A549 (cell line): ENCODE results near the gene RMND5A. TPM values are rescaled to one million over a fixed set of nuclear protein-coding genes. Genes with fewer than 3 reads are reported as not detected.

ENCODE experiments used
- ATAC-seq, 2 experiments: fragments of 200-7000 bp in 1 of 2; fragments of >200 bp in 1 of 2; cut with Nextera tagmentation in 1 of 2; cut with Tn5 transposase in 1 of 2; 3 replicates each; pipeline versions ENCODE4 v1.8.0 to v1.9.1; 2018 to 2020; ENCODE audit warnings: mild to moderate bottlenecking in 1 of 2, moderate library complexity in 1 of 2
- CTCF ChIA-PET: fragments of 300-600 bp; sonication (Branson Sonifier 250); formaldehyde crosslinking; extraction: SDS; loops from one replicate; lab custom pipeline; 2021; ENCODE audit warnings: antibody characterized with exemption, inconsistent platforms; lab: Yijun Ruan, JAX
- POLR2A ChIA-PET: fragments of 350-600 bp; formaldehyde crosslinking; extraction: SDS; loops from one replicate; lab custom pipeline; 2021; ENCODE audit warnings: antibody characterized with exemption, inconsistent platforms; lab: Yijun Ruan, JAX
- DNase-seq, 2 experiments: peaks; one replicate each; pipeline versions ENCODE4 v3.0.0 to v3.0.0-alpha.2; 2011 to 2016; ENCODE audit warnings: low read depth in 1 of 2, low spot score in 1 of 2
- FAIRE-seq: peaks from 2 replicates; lab custom pipeline; 2011; peaks lifted over from hg19 to GRCh38; lab: Jason Lieb, UNC
- H3K27ac ChIP-seq, 2 experiments: fragments of >200 bp; sonication (Bioruptor Twin); formaldehyde crosslinking; 3 replicates each; pipeline ENCODE4 v1.5.1; 2016 to 2017
- H3K4me1 ChIP-seq: fragments of >200 bp; sonication (Bioruptor Twin); formaldehyde crosslinking; 3 replicates; pipeline ENCODE4 v1.6.1; 2016
- H3K4me2 ChIP-seq: fragments of >200 bp; sonication (Bioruptor Twin); formaldehyde crosslinking; 3 replicates; pipeline ENCODE4 v1.6.1; 2016
- H3K4me3 ChIP-seq: fragments of >200 bp; sonication (Bioruptor Twin); formaldehyde crosslinking; 3 replicates; pipeline ENCODE4 v1.5.1; 2016
- H3K9me3 ChIP-seq: fragments of >200 bp; sonication (Bioruptor Twin); formaldehyde crosslinking; 3 replicates; pipeline ENCODE4 v1.6.1; 2016
- BCL3 ChIP-seq: fragments of >200 bp; sonication (Bioruptor Twin); formaldehyde crosslinking; IDR thresholded peaks from 3 replicates; pipeline ENCODE4 v1.6.1; 2016
- CBX8 ChIP-seq: fragments of 200-600 bp; sonication (generic); IDR thresholded peaks from 2 replicates; pipeline ENCODE4 v1.6.1; 2016
- CEBPB ChIP-seq, 2 experiments: fragments of >200 bp in 1 of 2; sonication (Bioruptor Twin) in 1 of 2; formaldehyde crosslinking in 1 of 2; IDR thresholded peaks; 2 replicates each; pipeline ENCODE4 v1.6.1; 2012 to 2016
- CTCF ChIP-seq: fragments of >200 bp; sonication (Bioruptor Twin); formaldehyde crosslinking; IDR thresholded peaks from 3 replicates; pipeline ENCODE4 v1.5.1; 2016
- EHMT2 ChIP-seq: fragments of 200-600 bp; sonication (generic); IDR thresholded peaks from 2 replicates; pipeline ENCODE4 v1.6.1; 2016; ENCODE audit warnings: antibody characterized with exemption, low read depth, mild to moderate bottlenecking, moderate library complexity
- EP300 ChIP-seq, 2 experiments: fragments of >200 bp; sonication (Bioruptor Twin); formaldehyde crosslinking; IDR thresholded peaks; 2 replicates in 1 of 2; 3 replicates in 1 of 2; pipeline ENCODE4 v1.6.1; 2016 to 2017
- ESRRA ChIP-seq: fragments of 150-350 bp; IDR thresholded peaks from 2 replicates; pipeline ENCODE4 v1.6.1; 2014; ENCODE audit warnings: mild to moderate bottlenecking, low read length, borderline replicate concordance
- HDAC2 ChIP-seq: fragments of 200-600 bp; sonication (generic); IDR thresholded peaks from 2 replicates; pipeline ENCODE4 v1.6.1; 2016
- HES2 ChIP-seq: fragments of >200 bp; sonication (Bioruptor Twin); formaldehyde crosslinking; IDR thresholded peaks from 2 replicates; pipeline ENCODE4 v1.6.1; 2016
- HEYL ChIP-seq: fragments of 250-450 bp; sonication (Bioruptor Pico); IDR thresholded peaks from 2 replicates; pipeline ENCODE4 v1.8.0; 2021; ENCODE audit warnings: mild to moderate bottlenecking, moderate library complexity
- HOXB5 ChIP-seq: fragments of 250-450 bp; sonication (Bioruptor Pico); IDR thresholded peaks from 2 replicates; pipeline ENCODE4 v1.5.0; 2020; ENCODE audit warnings: mild to moderate bottlenecking, moderate library complexity
- JUN ChIP-seq, 2 experiments: fragments of >200 bp; sonication (Bioruptor Twin); formaldehyde crosslinking; IDR thresholded peaks; 2 replicates in 1 of 2; 3 replicates in 1 of 2; pipeline ENCODE4 v1.6.1; 2016 to 2017
- JUNB ChIP-seq: fragments of >200 bp; sonication (Bioruptor Twin); formaldehyde crosslinking; IDR thresholded peaks from 2 replicates; pipeline ENCODE4 v1.6.1; 2016
- MAFK ChIP-seq: fragments of 450-650 bp; IDR thresholded peaks from 2 replicates; pipeline ENCODE4 v1.6.1; 2014; ENCODE audit not compliant: partially characterized antibody
- MAX ChIP-seq: IDR thresholded peaks from 2 replicates; pipeline ENCODE4 v1.6.1; 2012
- NFE2L2 ChIP-seq: fragments of 150-350 bp; conservative IDR thresholded peaks from 2 replicates; pipeline ENCODE4 v1.6.1; 2014; ENCODE audit warnings: low read length
- NR3C1 ChIP-seq: fragments of >200 bp; sonication (Bioruptor Twin); formaldehyde crosslinking; IDR thresholded peaks from 3 replicates; pipeline ENCODE4 v1.6.1; 2017
- PHF8 ChIP-seq: fragments of 200-600 bp; sonication (generic); IDR thresholded peaks from 2 replicates; pipeline ENCODE4 v1.6.1; 2016; ENCODE audit warnings: low read depth, mild to moderate bottlenecking, antibody characterized with exemption, moderate library complexity, borderline replicate concordance
- POLR2AphosphoS2 ChIP-seq: conservative IDR thresholded peaks from 2 replicates; pipeline ENCODE4 v1.6.1; 2012; ENCODE audit warnings: low read length, improper control_type of control experiment, inconsistent platforms
- RCOR1 ChIP-seq: fragments of 150-350 bp; IDR thresholded peaks from 2 replicates; pipeline ENCODE4 v1.6.1; 2014; ENCODE audit warnings: antibody characterized with exemption, low read length, low read depth
- SREBF2 ChIP-seq: fragments of 450-650 bp; IDR thresholded peaks from 2 replicates; pipeline ENCODE4 v1.6.1; 2014; ENCODE audit warnings: mild to moderate bottlenecking, moderate library complexity
- USF2 ChIP-seq: fragments of 450-650 bp; IDR thresholded peaks from 2 replicates; pipeline ENCODE4 v1.6.1; 2014; ENCODE audit warnings: antibody characterized with exemption
- ZC3H11A ChIP-seq: fragments of 450-650 bp; IDR thresholded peaks from 2 replicates; pipeline ENCODE4 v1.6.1; 2014; ENCODE audit warnings: antibody characterized with exemption, mild to moderate bottlenecking
- ZFP36 ChIP-seq: fragments of 450-650 bp; IDR thresholded peaks from 2 replicates; pipeline ENCODE4 v1.6.1; 2014; ENCODE audit warnings: borderline replicate concordance; ENCODE audit not compliant: partially characterized antibody
- WGBS: methylation state at CpG from one replicate; pipeline ENCODE4 v1.1.6; 2017; ENCODE audit errors: missing lambda C conversion rate; 5-methylcytosine and 5-hydroxymethylcytosine counted together
- polyA plus RNA-seq, 4 experiments: library from polyadenylated mRNA; depleted of rRNA in 3 of 4; stranded (reverse); fragments of >200 nt; fragmentation: RNase III in 1 of 4; extraction: RNeasy Plus Mini Kit Qiagen cat#74134 plus additional on column Dnase treatment in 1 of 4; gene quantifications; 2 replicates in 3 of 4; 3 replicates in 1 of 4; pipeline ENCODE4 v1.2.3, GENCODE V29; 2011 to 2017
- TF ChIP-seq, protein P1 (sequence below): fragments of 150-350 bp; IDR thresholded peaks from 2 replicates; pipeline ENCODE4 v1.6.1; 2014; ENCODE audit warnings: low read depth, mild to moderate bottlenecking, low read length

RMND5A gene
- polyA plus RNA-seq, 2 of the 4 experiments (the other 2 are of a cell fraction), result 10.5 to 28.0 TPM

DNA sequence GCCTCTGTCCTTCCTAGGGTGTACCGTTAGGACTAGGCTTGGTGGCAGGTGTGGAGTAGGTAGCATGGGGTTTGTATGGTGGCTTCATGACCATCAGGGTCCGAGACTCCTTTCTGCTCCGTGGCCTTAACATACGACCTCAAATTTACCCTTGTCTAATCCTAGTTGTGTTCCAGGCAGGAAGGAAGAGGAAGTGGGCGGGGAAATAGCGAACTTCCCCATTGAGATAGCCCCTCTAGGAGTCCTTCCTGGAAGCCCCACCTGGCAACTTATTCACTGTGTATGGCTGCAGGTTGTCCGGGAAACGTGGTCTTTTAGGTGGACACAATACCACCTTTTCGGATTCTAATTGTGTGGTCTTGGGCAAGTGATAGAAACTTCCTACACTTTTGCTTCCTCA lies 61.3 kb downstream of the RMND5A start:
- 90% methylated on average over 9 of the region's 9 CpGs for WGBS
- CTCF ChIA-PET, result interaction anchor here (2.3 to 3.8 kb wide), 2 partner anchors 16 to 27 kb away, joined by 8 to 18 read pairs; no protein-coding TSS in a partner anchor

DNA sequence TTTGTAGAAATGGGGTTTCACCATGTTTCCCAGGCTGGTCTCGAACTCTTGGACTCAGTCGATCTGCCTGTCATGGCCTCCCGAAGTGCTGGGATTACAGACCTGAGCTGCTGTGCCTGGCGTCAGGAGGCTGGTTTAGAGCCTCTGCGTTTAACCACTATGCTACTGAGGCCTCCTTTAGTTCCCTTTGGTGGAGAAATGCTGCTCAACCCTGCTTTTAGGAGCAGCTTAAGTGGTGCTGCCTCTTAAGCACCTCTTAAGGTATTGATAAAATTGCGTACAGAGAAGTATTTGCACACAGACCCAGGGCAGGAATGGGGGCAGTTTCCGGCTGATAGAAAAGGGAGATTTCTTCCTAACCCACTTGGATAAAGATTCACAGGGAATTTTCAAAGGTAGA lies 62.7 kb downstream of the RMND5A start:
- H3K4me1 ChIP-seq, result no peaks in the 10 kb centered on the region
- H3K27ac ChIP-seq, result no peak overlapping the region
- ChIA-PET CTCF (interaction anchor here (2.3 to 3.8 kb wide), 2 partner anchors 18 to 26 kb away, joined by 8 to 18 read pairs; no protein-coding TSS in a partner anchor), POLR2A (no interaction called here)
- no peak for FAIRE-seq
- H3K9me3 ChIP-seq, result no peaks in the 10 kb centered on the region
- TF ChIP-seq USF2, result no peak
- no peak for TF ChIP-seq PHF8
- TF ChIP-seq ZFP36, result no peak
- TF ChIP-seq HOXB5, result no peak
- TF ChIP-seq RCOR1, result no peak
- TF ChIP-seq JUNB, result no peak
- TF ChIP-seq HEYL (CRISPR knock-in tag), result no peak
- TF ChIP-seq POLR2AphosphoS2, result no peak
- TF ChIP-seq NR3C1, result no peak
- no peak for TF ChIP-seq ZC3H11A
- TF ChIP-seq CEBPB (IDR thresholded peaks at IDR 0.05), result no peak
- no peak for TF ChIP-seq EHMT2
- no peak for TF ChIP-seq JUN (IDR thresholded peaks at IDR 0.05)
- TF ChIP-seq EP300 (IDR thresholded peaks at IDR 0.05), result no peak
- no peak for TF ChIP-seq HDAC2
- no peak for ATAC-seq
- 86% methylated on average over 7 of the region's 7 CpGs for WGBS
- no peak for DNase-seq
- H3K4me3 ChIP-seq, result no peak overlapping the region
- H3K4me2 ChIP-seq, result no peak overlapping the region

More for the DNA sequence above, 61.3 kb downstream of the RMND5A start:
- FAIRE-seq (no peak), DNase-seq (no peak), ATAC-seq (no peak)
- POLR2A ChIA-PET, result no interaction called here
- Histone ChIP-seq H3K9me3 (no peaks in the 10 kb centered on the region), H3K4me3 (no peak overlapping the region), H3K27ac (no peak overlapping the region), H3K4me1 (no peaks in the 10 kb centered on the region), H3K4me2 (no peak overlapping the region)
- TF ChIP-seq, protein P1, sequence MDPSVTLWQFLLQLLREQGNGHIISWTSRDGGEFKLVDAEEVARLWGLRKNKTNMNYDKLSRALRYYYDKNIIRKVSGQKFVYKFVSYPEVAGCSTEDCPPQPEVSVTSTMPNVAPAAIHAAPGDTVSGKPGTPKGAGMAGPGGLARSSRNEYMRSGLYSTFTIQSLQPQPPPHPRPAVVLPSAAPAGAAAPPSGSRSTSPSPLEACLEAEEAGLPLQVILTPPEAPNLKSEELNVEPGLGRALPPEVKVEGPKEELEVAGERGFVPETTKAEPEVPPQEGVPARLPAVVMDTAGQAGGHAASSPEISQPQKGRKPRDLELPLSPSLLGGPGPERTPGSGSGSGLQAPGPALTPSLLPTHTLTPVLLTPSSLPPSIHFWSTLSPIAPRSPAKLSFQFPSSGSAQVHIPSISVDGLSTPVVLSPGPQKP, result no peak
- no peak for TF ChIP-seq MAX
- no peak for TF ChIP-seq PHF8
- no peak for TF ChIP-seq HES2
- TF ChIP-seq BCL3, result no peak
- no peak for TF ChIP-seq NFE2L2
- no peak for TF ChIP-seq SREBF2
- no peak for TF ChIP-seq HEYL (CRISPR knock-in tag)
- TF ChIP-seq CBX8, result no peak
- TF ChIP-seq ZC3H11A, result no peak
- no peak for TF ChIP-seq MAFK
- no peak for TF ChIP-seq CTCF
- no peak for TF ChIP-seq ESRRA
